Small intestine (tissue), 7 donors: ENCODE measurements around the gene FALEC. TPM values are rescaled to one million over a fixed set of nuclear protein-coding genes. Genes with fewer than 3 reads are reported as not detected.

Experiments
- DNase-seq, 2 donors: peaks; one replicate each; pipeline versions ENCODE4 v3.0.0 to v3.0.0-alpha.2; 2013
- FAIRE-seq: peaks from 2 replicates; lab custom pipeline; 2012; peaks lifted over from hg19 to GRCh38; lab: Jason Lieb, UNC
- H3K27ac ChIP-seq, 3 donors: one replicate each; pipeline ENCODE4 v1.5.1; 2013; ENCODE audit warnings: low read length in 2 of 3, mild to moderate bottlenecking in 2 of 3, control low read depth in 1 of 3, inconsistent platforms in 1 of 3, low read depth in 1 of 3, moderate library complexity in 1 of 3
- H3K27me3 ChIP-seq, 3 donors: one replicate each; pipeline ENCODE4 v1.6.1; 2013; ENCODE audit warnings: low read length in 3 of 3, inconsistent platforms in 1 of 3; ENCODE audit not compliant: control insufficient read depth in 3 of 3, insufficient read depth in 3 of 3
- H3K36me3 ChIP-seq, 3 donors: one replicate each; pipeline ENCODE4 v1.6.1; 2013; ENCODE audit warnings: low read length in 3 of 3, inconsistent platforms in 1 of 3, low read depth in 1 of 3, mild to moderate bottlenecking in 1 of 3, moderate library complexity in 1 of 3; ENCODE audit not compliant: control insufficient read depth in 3 of 3, insufficient read depth in 2 of 3
- H3K4me1 ChIP-seq, 3 donors: one replicate each; pipeline ENCODE4 v1.6.1; 2013; ENCODE audit warnings: low read length in 2 of 3, inconsistent platforms in 1 of 3, low read depth in 1 of 3, mild to moderate bottlenecking in 1 of 3, moderate library complexity in 1 of 3; ENCODE audit not compliant: control insufficient read depth in 3 of 3, insufficient read depth in 2 of 3
- H3K4me3 ChIP-seq, 3 donors: one replicate each; pipeline ENCODE4 v1.5.1; 2013; ENCODE audit warnings: low read length in 3 of 3, control low read depth in 1 of 3, inconsistent platforms in 1 of 3, low read depth in 1 of 3, mild to moderate bottlenecking in 1 of 3, moderate library complexity in 1 of 3
- H3K9me3 ChIP-seq, 2 donors: one replicate each; pipeline ENCODE4 v1.6.1; 2013; ENCODE audit warnings: low read depth in 1 of 2, low read length in 1 of 2; ENCODE audit not compliant: control insufficient read depth in 2 of 2, insufficient read depth in 1 of 2
- WGBS, 3 donors: extraction: QIAGEN DNeasy Blood & Tissue Kit; methylation state at CpG; one replicate each; pipeline ENCODE4 v1.1.7; 2013; 5-methylcytosine and 5-hydroxymethylcytosine counted together
- polyA plus RNA-seq, 4 donors: library from polyadenylated mRNA; stranded (reverse) in 3 of 4; unstranded in 1 of 4; fragments of 200-250 nt in 3 of 4; fragments of 120-200 nt in 1 of 4; gene quantifications; one replicate each; pipeline versions ENCODE4 v1.2.1 to v1.2.3, GENCODE V29; 2013
- donor health status: healthy with polysubstance abuse.
- donor health status: control.
- donor health status: control.
- donor health status: Bipolar disorder and iron deficiency.
- donor health status: healthy.

FALEC gene
- polyA plus RNA-seq, 4 donors: 0.24 TPM; not detected in 3

DNA sequence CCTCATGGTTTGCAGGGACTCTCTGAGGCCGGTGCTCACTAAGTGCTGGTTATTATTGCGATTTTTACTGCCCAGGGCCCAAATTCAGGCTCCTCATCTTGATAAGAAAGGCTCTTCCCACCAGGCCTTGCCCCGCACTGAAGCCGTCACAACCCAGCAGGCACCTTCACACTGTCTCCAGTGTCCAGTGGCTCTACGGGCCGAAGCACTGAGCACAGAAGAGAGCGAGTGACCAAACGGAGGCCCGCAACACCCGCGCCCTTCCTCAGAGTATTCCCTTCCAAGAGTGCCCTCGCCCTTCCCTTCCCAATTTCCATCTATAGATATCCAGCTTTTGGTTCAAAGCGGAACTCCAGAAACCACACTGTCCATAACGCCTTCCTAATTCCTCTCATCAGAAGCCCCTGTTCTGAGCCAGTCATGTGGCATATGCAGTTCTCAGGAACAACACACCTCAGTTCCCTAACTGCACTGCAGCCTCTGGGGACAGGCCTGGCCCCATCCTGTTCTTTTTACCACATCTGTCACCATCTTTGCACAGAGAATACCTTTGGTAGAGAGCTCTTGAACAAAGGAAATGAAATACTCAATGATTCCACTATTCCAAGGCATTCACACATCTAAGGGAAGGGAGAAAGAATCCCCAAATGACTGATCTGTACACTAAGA is 15.1 kb downstream of the FALEC start:
- Histone ChIP-seq H3K9me3 (no peaks in the 10 kb centered on the region), H3K27ac (no peak overlapping the region), H3K4me1 (peaks cover 0 to 27% (median 0%) of the 10 kb centered on the region in 3 donors), H3K27me3 (no peaks in the 10 kb centered on the region), H3K4me3 (no peak overlapping the region), H3K36me3 (no peaks in the 10 kb centered on the region)
- 92 to 95% (median 93%) methylated on average over 14 of the region's 14 CpGs for WGBS, 3 donors
- no peak for DNase-seq
- no peak for FAIRE-seq

DNA sequence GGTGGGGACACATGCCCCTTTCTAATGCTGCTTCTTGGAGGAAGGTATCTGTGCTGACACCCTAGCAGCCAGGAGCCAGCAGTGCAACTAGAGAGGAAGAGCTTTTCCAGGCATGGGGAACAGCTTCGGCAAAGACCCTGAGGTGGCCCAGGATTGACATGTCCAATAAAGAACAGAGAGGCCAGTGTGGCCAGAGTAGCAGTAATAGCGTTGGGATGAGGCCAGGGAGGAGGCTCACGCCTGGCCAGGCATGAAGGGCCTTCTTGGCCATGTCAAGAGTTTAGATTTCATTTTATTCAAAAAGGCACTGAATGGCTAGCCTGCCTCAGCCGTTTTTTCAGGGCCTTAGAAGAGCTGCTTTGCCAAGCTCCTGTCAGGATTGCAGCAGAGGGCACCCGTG is 17.3 kb downstream of the FALEC start:
- Histone ChIP-seq H3K4me1 (peaks cover 0 to 27% (median 0%) of the 10 kb centered on the region in 3 donors), H3K4me3 (no peak overlapping the region), H3K27ac (peak overlapping the region in 2 of 3 donors; percentile 67 to 85), H3K36me3 (no peaks in the 10 kb centered on the region), H3K9me3 (no peaks in the 10 kb centered on the region), H3K27me3 (no peaks in the 10 kb centered on the region)
- FAIRE-seq (no peak), DNase-seq (no peak)
- WGBS, 3 donors: 18 to 36% (median 28%) methylated on average over 5 of the region's 5 CpGs

DNA sequence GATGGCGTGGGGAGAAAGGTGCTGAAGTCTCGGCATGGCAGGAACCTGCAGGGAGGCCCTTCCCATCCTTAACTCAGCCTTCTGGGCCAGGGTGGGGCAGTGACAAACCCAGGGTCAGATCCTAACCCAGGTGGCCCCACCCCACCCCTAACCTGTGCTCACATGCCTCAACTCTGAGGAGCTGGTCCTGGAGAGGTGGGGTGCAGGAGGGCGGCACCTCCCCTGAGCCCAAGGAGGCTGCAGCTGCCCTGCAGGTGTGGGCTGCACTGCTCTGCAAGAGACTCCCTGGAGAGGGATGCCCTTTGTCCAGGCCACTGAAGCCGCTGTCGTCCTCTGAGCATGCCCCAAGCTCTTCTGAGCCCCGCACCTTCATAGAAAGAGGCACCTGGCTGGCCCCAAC is 18.4 kb downstream of the FALEC start:
- no peak overlapping the region for H3K4me3 ChIP-seq
- no peak for DNase-seq
- no peaks in the 10 kb centered on the region for H3K36me3 ChIP-seq
- H3K9me3 ChIP-seq: no peaks in the 10 kb centered on the region
- peaks cover 0 to 24% (median 3%) of the 10 kb centered on the region in 3 donors for H3K4me1 ChIP-seq
- H3K27ac ChIP-seq: no peak overlapping the region
- 21 to 69% (median 54%) methylated on average over 6 of the region's 6 CpGs for WGBS, 3 donors
- H3K27me3 ChIP-seq: no peaks in the 10 kb centered on the region
- no peak for FAIRE-seq

DNA sequence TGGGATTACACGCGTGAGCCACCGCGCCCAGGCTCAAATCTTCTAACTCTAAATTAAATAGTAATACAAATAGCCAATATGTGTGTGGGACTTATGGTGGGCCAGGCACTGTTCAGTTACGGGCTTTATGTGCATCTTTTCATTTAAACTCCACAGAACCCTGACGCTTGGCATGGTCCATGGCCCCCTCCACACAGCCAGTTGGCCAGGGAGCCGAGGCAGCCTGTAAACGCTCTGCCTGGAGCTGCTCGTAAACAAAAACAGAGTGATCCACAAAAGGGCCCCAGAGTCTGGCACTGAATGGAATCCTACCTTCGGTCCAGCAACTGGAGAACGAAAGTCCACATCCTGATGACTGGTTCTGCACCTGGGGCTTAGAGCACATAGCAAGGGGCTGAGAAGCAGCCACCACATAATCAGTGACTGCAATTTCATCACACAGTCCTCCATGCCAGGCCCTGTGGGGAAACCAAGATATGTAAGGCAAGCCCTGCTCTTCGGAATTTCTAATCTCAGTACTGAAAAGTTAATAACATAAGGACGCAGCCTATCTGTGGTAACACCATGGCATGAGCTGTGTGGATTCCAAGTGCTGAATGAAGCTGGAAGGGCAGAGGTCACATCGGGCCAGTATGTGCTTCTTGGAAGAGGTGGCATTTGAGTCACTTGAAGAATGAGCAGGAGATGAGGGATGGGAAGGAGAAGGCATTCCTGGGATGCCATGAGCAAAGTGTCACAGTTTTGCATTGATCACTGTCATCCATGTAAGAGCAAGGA is 20.1 kb downstream of the FALEC start:
- no peaks in the 10 kb centered on the region for H3K27me3 ChIP-seq
- no peaks in the 10 kb centered on the region for H3K36me3 ChIP-seq
- no peak overlapping the region for H3K4me3 ChIP-seq
- DNase-seq (no peak), FAIRE-seq (no peak)
- no peak overlapping the region for H3K27ac ChIP-seq
- WGBS, 3 donors: 86 to 90% (median 86%) methylated on average over 14 of the region's 14 CpGs
- no peaks in the 10 kb centered on the region for H3K9me3 ChIP-seq
- H3K4me1 ChIP-seq: peaks cover 0 to 20% (median 3%) of the 10 kb centered on the region in 3 donors

DNA sequence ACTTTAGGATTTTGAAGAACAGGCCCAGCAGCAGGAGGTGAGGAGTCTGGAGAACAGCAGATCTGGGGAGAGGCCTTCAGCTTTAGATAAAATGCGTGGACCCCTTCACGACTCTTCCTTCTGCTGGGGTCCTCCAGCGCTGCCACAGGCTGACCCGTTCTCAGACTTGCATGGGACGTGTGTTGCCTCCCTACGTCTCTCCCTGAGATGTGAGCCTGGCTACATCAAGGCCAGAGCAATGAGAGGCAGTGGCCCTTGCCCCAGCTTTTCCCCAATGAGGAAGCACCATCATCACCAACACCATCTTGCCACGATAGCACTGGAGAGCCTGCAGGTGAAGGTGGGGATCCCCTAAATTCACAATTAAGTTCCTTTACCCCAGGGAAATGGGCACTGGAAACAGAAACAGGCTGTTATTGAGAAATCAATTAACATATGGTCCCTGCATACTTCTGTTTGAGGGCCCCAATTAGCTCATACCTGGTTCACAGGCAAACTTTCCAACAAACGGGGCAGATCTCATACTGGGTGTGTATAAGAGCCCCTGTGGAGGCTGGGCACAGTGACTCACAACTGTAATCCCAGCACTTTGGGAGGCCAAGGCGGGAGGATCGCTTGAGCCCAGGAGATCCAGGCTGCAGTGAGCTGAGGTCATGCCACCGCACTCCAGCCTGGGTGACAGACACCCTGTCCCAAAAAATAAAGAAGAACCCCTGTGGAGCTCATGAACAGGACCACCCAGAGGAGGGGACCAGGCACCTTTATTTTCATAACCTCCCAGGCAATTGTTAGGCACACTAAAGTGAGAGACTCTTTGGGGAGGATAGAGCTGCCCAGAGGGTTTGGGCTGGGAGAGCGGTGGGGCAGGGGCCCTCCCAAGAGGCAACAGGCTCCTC is 21.5 kb downstream of the FALEC start:
- no peak for DNase-seq

DNA sequence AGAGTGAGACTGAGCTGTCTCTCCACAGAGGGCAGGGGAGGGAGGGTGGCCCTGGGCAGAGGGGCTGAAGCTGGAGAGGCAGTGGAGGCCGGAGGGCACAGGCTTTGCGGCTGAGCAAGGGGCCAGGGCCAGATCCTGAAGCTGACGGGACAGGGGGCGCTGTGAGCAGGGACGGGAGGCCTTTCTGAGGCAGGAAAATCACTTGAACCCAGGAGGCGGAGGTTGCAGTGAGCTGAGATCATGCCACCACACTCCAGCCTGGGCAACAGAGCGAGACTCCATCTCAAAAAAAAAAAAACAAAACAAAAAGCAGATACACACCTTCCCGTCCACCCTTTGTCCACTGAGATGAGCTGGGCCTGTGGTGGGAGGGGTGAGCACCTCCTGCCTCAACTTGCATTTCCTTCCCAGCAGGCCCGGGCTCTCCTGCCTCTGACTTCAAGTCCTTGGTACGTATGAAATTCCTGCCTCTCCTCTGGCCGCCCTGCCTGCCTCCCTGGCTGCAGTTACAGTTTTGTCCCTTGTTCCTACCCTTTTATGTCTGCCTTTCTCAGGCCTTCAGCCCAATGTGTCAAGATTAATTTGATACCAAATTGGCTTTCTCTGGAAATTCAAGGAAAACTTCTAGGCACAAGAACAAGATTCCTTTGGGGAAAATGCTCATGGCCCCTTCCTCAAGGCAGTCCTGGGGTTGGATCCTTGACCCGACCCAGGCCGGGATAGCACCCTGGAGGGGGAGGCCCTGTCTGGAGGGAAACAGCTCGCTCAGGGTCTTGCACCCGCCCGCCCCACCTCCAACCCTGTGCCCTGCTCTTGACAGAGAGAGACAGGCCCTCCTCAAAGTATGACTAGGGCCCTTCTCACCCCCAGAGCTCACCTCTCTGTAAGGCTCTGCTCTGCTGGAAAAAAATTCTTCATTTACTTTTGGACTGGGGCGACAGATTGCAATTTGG is 22.5 kb downstream of the FALEC start:
- FAIRE-seq (no peak), DNase-seq (no peak)
- H3K27ac ChIP-seq: peak overlapping the region in 1 of 3 donors; percentile 42
- WGBS, 3 donors: 71 to 83% (median 78%) methylated on average over 17 of the region's 17 CpGs
- peaks cover 0 to 11% (median 3%) of the 10 kb centered on the region in 3 donors for H3K4me1 ChIP-seq
- no peaks in the 10 kb centered on the region for H3K9me3 ChIP-seq
- H3K27me3 ChIP-seq: no peaks in the 10 kb centered on the region
- no peaks in the 10 kb centered on the region for H3K36me3 ChIP-seq
- no peak overlapping the region for H3K4me3 ChIP-seq

More for the DNA sequence above, 21.5 kb downstream of the FALEC start:
- no peaks in the 10 kb centered on the region for H3K27me3 ChIP-seq
- no peak for FAIRE-seq
- no peak overlapping the region for H3K4me3 ChIP-seq
- H3K9me3 ChIP-seq: no peaks in the 10 kb centered on the region
- 90 to 93% (median 92%) methylated on average over 11 to 12 of the region's 12 CpGs for WGBS, 3 donors
- peak overlapping the region in 1 of 3 donors; percentile 32 for H3K27ac ChIP-seq
- H3K36me3 ChIP-seq: no peaks in the 10 kb centered on the region
- H3K4me1 ChIP-seq: peaks cover 0 to 19% (median 3%) of the 10 kb centered on the region in 3 donors

DNA sequence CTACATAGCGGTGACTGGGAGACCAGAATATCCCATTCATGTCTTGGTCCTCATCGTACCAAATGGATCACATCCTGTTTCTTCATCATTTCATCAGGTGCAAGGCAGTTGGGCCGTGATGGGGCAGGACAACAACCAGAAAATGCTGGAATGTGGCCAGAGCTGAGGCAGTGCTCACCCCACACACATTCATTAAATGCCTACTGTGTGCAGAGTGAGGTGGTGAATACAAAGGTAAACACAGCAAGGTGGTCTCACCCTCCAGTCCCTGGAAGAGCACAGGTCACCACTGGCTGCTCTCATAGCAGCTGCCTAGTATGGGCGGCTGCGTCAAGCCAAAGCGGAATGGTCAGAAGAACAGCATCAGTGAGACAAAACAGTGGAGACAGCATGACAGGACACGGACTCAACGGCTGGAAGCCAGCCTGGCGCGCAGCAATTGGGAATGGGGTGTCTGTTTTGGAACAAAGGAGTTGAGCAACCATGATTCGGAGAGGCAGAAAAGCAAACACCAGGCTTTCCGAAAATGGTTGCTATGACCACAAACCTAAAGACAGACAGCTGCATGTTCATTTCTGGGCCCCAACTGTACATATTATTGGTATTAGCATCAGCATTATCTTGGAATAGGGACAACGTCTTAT is 28.1 kb downstream of the FALEC start:
- Histone ChIP-seq H3K27me3 (peaks cover 0 to 15% (median 0%) of the 10 kb centered on the region in 3 donors), H3K27ac (peak overlapping the region in 2 of 3 donors; percentile 27 to 29), H3K4me3 (no peak overlapping the region), H3K9me3 (no peaks in the 10 kb centered on the region), H3K36me3 (no peaks in the 10 kb centered on the region), H3K4me1 (peaks cover 0 to 4% (median 0%) of the 10 kb centered on the region in 3 donors)
- FAIRE-seq: no peak
- WGBS, 3 donors: 69 to 88% (median 85%) methylated on average over 13 of the region's 13 CpGs
- no peak for DNase-seq
